Head of caudate nucleus (tissue), 42 donors: ENCODE data around the gene TRPV3.
A peak's percentile ranks its signal among the peaks of the same experiment; 100 is the strongest.
"Not testable (repeated sequence)": the region's sequence is repeated elsewhere in the genome, so short reads cannot be mapped to it uniquely, and the experiment has no call there.

ENCODE experiments used
- DNase-seq, 42 donors: peaks; one replicate each; pipeline versions ENCODE4 v3.0.0 to v3.0.0-alpha.2; 2020 to 2021; ENCODE audit warnings: mixed read lengths in 7 of 42
- intact Hi-C: fragments of 100-400 bp; cut with DNase I; formaldehyde crosslinking; loops from one replicate; pipeline ENCODE4 v1.15.0; 2022

The TRPV3 gene

GRCh38 chr17:3531266-3532101 is 26.1 kb downstream of the TRPV3 start:
- intact Hi-C loops = loop anchor here (10.0 kb wide), 2 partner anchors 57 to 133 kb away; partner anchors contain the start of genes ASPA, EMC6, SPATA22 and TAX1BP3
- peak; percentile 87 to 99 (median 96) for DNase-seq

- DNase-seq = peak in 41 of 42 donors; percentile 31 to 88 (median 67)
- intact Hi-C loops = loop anchor here (10.0 kb wide), 2 partner anchors 55 to 135 kb away; partner anchors contain the start of genes ASPA, EMC6, SPATA22 and TAX1BP3
Observed at GRCh38 chr17:3529817-3530741, 27.5 kb downstream of the TRPV3 start.

GRCh38 chr17:3528880-3529511 is 28.6 kb downstream of the TRPV3 start:
- intact Hi-C loops = no loop called here
- DNase-seq = peak in 16 of 42 donors; percentile 14 to 81 (median 52)

GRCh38 chr17:3528403-3528851 is 29.2 kb downstream of the TRPV3 start:
- peak in 2 of 42 donors; percentile 27 to 35 for DNase-seq
- intact Hi-C loops = no loop called here

GRCh38 chr17:3527896-3528295 is 29.7 kb downstream of the TRPV3 start:
- peak in 1 of 42 donors; percentile 32 for DNase-seq
- intact Hi-C loops = no loop called here

- peak in 1 of 42 donors; percentile 4 for DNase-seq
- intact Hi-C loops = no loop called here
Observed at GRCh38 chr17:3527468-3527867, 30.1 kb downstream of the TRPV3 start.

GRCh38 chr17:3526971-3527370 is 30.6 kb downstream of the TRPV3 start:
- intact Hi-C loops = no loop called here
- peak in 1 of 42 donors; percentile 13 for DNase-seq

GRCh38 chr17:3526491-3526890 is 31.1 kb downstream of the TRPV3 start:
- DNase-seq = peak in 2 of 42 donors; percentile 17 to 26
- intact Hi-C loops = no loop called here

- DNase-seq = peak in 1 of 42 donors; percentile 19
- intact Hi-C loops = no loop called here
Observed at GRCh38 chr17:3524024-3524423, 33.6 kb downstream of the TRPV3 start.

- DNase-seq, intact Hi-C loops: not testable (repeated sequence)
Observed at GRCh38 chr17:3519472-3519871, 38.1 kb downstream of the TRPV3 start.

GRCh38 chr17:3514873-3515272 is 42.7 kb downstream of the TRPV3 start:
- intact Hi-C loops = no loop called here
- DNase-seq = no peak

- DNase-seq, intact Hi-C loops: not testable (repeated sequence)
Observed at GRCh38 chr17:3514167-3514566, 43.4 kb downstream of the TRPV3 start.

GRCh38 chr17:3513305-3514035 is 44.1 kb downstream of the TRPV3 start:
- peak in 24 of 42 donors; percentile 26 to 72 (median 46) for DNase-seq
- intact Hi-C loops = no loop called here

- DNase-seq = peak; percentile 73 to 95 (median 88)
- intact Hi-C loops = no loop called here
Observed at GRCh38 chr17:3512505-3513171, 45.0 kb downstream of the TRPV3 start.

GRCh38 chr17:3511852-3512504 is 45.6 kb downstream of the TRPV3 start:
- intact Hi-C loops = no loop called here
- DNase-seq = no peak

- DNase-seq = no peak
- intact Hi-C loops = no loop called here
Observed at GRCh38 chr17:3510090-3510489, 47.5 kb downstream of the TRPV3 start.

- no peak for DNase-seq
Observed at GRCh38 chr17:3507869-3508268, 49.7 kb downstream of the TRPV3 start.

More at GRCh38 chr17:3507869-3508268, 49.7 kb downstream of the TRPV3 start:
- intact Hi-C loops = no loop called here
